ELR (cell line): ENCODE measurements around the gene CDCA4.
"Not testable (repeated sequence)": the region's sequence is repeated elsewhere in the genome, so short reads cannot be mapped to it uniquely, and the experiment has no call there.

Experiments used
- DNase-seq: peaks from one replicate; pipeline ENCODE4 v3.0.0-alpha.2; 2015; ENCODE audit warnings: low read depth

Gene CDCA4

GRCh38 chr14:105020815-105021655, at the start of gene CDCA4:
Gene CDCA4, minus strand, starts transcription at chr14:105021083. Its CDS starts 9,154 bp downstream, at chr14:105011929.
- DNase-seq, result peak; percentile 99

GRCh38 chr14:105069871-105070759, 49.2 kb upstream of the CDCA4 start:
- peak; percentile 59 for DNase-seq

GRCh38 chr14:105069522-105069870, 48.6 kb upstream of the CDCA4 start:
- no peak for DNase-seq

GRCh38 chr14:105068818-105069217, 47.9 kb upstream of the CDCA4 start:
- DNase-seq, result no peak

GRCh38 chr14:105067969-105068301, 47.1 kb upstream of the CDCA4 start:
- no peak for DNase-seq

- peak; percentile 83 for DNase-seq
Observed at GRCh38 chr14:105067140-105067968, 46.5 kb upstream of the CDCA4 start.

- DNase-seq, result no peak
Observed at GRCh38 chr14:105066240-105067071, 45.6 kb upstream of the CDCA4 start.

GRCh38 chr14:105065280-105066228, 44.7 kb upstream of the CDCA4 start, which contains the start of gene GPR132:
Gene GPR132, minus strand, starts transcription at chr14:105065430. Its CDS starts 10,010 bp downstream, at chr14:105055420.
- DNase-seq, result peak; percentile 44

- peak; percentile 68 for DNase-seq
Observed at GRCh38 chr14:105064721-105065143, 43.8 kb upstream of the CDCA4 start.

GRCh38 chr14:105064001-105064400, 43.1 kb upstream of the CDCA4 start:
- no peak for DNase-seq

GRCh38 chr14:105063506-105063905, 42.6 kb upstream of the CDCA4 start:
- DNase-seq, result not testable (repeated sequence)

- DNase-seq, result no peak
Observed at GRCh38 chr14:105063056-105063455, 42.2 kb upstream of the CDCA4 start.

GRCh38 chr14:105062048-105062433, 41.2 kb upstream of the CDCA4 start:
- no peak for DNase-seq

- no peak for DNase-seq
Observed at GRCh38 chr14:105061428-105062047, 40.7 kb upstream of the CDCA4 start.

GRCh38 chr14:105060751-105061427, 40.0 kb upstream of the CDCA4 start:
- DNase-seq, result no peak

- DNase-seq, result no peak
Observed at GRCh38 chr14:105059925-105060565, 39.2 kb upstream of the CDCA4 start.

GRCh38 chr14:105059035-105059924, 38.4 kb upstream of the CDCA4 start:
- no peak for DNase-seq
